HG02973 (cell line): ENCODE results near the gene H1-8.
"Not testable (repeated sequence)": the region's sequence is repeated elsewhere in the genome, so short reads cannot be mapped to it uniquely, and the experiment has no call there.

Experiments
- ATAC-seq: cut with Tn5 transposase; IDR thresholded peaks from one replicate; pipeline ENCODE4 v1.9.1; 2021; ENCODE audit warnings: moderate library complexity; ENCODE audit not compliant: unreplicated experiment

H1-8 gene

DNA sequence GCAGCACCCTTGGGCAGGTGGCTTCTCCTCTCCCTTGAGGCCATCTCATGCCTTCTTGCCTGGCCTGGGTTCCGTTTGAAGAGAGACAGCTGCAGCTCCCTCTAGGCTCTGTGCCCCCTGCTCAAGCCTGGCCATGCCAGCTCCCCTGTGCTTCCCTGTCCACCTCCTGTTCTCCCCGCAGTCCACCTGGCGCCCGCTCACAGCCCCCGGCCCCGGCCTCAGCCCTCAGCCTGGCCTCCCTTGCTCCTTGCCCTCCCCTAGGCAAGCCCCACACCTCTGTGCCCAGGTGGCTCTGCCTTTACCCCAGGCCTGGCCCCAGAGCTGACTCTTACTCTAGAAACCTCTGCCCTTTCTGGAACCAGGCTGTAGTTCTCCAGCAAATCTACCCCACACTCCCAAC is 28.4 kb upstream of the H1-8 start:
- no peak for ATAC-seq

DNA sequence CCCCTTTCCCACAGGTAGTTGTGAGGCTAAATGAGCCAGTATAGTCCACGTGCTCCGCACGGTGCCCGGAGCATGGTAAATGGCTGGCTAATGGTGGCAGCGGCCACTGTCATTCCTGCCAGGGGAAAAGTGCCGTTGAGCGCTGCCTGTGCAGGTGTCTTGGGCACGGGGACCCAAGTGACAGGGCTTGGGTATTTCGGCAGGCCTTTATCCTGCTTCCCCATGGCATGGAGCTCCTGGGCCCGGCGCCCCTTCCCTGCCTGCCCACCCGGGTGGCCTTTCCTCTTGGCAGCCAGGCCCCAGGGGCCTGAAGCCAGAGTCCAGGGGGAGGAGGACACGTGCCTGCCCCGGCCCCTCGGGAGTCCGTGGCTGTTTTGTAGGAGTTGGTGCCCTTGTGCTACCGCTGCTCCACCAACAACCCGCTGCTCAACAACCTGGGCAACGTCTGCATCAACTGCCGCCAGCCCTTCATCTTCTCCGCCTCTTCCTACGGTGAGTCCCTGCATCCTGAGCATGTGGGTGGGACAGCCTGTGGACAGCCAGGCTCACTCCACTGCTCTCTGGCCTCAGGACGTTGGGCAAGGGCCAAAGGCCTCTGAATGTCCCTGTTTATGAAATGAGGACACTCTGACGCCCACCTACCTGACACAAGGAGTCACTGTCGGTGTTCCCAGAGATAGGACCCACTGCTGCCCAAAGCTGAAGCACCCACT is 27.7 kb upstream of the H1-8 start:
- ATAC-seq: not testable (repeated sequence)

DNA sequence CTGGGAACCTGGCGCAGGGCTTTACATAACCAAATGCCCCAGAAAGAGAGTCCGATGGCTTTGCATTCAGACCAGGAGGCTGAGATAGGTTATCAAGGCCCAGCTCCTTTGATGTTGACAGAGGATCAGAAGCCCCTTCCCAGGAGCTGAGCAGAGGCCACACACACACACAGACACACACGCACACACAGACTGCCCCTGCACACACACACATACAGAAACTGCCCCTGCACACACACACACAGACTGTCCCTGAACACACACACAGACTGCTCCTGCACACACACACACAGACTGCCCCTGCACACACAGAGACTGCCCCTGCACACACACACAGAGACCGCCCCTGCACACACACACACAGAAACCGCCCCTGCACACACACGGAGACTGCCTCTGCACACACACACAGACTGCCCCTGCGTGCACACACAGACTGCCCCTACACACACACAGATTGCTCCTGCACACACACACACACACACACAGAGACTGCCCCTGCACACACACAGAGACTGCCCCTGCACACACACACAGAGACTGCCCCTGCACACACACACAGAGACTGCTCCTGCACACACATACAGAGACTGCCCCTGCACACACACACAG is 27.0 kb upstream of the H1-8 start:
- not testable (repeated sequence) for ATAC-seq

DNA sequence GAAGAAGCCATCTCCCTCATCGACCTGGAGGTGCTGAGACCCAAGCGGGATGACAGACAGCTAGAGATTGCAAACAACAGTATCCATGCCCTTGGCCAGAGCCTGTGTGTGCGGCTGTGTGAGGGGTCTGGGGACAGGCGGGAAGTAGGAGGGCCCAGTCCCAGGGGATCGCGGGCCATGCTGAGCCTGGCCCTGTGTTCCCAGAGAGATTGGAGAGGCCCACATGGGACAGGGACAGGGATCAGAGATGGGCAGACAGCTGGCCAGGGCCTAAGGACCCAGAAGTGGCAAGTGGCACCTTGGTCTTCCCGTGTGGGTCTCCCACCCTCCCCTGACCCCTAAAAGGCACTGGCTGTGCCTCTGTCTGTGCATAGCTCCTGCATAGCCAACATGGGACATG is 25.5 kb upstream of the H1-8 start:
- ATAC-seq: no peak

DNA sequence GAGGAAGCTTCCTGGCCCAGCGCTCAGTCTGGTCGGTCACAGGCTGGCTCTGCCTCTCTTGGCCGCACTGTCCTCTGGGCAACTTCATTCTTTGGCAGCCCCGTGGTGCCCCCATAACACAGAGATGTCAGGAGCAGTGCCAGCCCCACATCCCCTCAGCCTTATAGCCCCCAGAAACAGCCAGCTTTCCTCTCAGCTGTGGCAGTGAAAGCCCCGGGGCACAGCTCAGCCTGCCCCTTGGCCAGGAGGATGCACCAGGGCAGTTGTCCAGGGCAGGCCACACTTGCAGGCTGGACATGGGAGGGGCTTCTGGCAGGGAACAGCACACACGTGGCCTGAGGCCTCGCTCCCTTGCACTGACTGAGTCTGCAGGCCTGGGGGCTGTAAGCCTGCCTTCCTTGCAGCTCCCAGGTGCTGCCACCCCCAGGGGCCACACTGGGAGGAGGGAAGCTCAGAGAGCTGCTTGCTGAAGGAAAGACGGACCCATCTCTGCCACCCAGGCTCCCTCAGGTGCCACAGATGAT is 24.9 kb upstream of the H1-8 start:
- no peak for ATAC-seq

DNA sequence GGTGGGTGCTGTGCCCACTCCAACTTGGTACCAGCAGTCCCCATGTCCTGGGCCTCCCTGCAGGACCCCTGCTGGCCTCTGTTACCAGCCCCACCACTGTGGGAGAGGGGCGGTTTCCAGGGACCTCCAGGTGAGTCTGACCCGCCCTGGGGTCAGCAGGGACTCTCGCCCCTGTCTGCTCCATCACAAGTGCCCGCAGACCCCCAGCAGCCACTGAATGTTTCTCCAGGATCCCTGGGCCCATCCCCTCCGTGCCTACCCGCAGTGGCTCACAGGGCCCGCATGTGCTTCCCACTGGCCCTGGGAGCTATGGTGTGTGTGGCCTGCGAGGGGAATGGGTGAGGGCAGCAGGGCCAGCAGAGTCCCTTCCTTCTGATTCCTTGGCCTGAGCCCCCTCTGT is 24.4 kb upstream of the H1-8 start:
- no peak for ATAC-seq

DNA sequence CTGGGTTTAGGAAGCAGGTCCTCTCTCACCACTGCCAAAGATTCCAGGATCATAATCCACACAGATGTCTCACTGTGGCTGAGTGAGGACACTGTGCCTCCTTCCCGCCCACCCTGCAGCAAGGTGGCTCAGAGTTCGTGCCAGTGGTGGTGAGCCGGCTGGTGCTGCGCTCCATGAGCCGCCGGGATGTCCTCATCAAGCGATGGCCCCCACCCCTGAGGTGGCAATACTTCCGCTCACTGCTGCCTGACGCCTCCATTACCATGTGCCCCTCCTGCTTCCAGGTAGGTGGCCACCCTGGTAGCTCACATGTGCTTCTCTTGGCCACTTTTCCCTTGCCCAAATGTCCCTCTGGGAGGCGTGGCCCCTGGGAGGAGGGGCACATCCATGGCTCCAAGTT is 23.5 kb upstream of the H1-8 start:
- ATAC-seq: no peak

DNA sequence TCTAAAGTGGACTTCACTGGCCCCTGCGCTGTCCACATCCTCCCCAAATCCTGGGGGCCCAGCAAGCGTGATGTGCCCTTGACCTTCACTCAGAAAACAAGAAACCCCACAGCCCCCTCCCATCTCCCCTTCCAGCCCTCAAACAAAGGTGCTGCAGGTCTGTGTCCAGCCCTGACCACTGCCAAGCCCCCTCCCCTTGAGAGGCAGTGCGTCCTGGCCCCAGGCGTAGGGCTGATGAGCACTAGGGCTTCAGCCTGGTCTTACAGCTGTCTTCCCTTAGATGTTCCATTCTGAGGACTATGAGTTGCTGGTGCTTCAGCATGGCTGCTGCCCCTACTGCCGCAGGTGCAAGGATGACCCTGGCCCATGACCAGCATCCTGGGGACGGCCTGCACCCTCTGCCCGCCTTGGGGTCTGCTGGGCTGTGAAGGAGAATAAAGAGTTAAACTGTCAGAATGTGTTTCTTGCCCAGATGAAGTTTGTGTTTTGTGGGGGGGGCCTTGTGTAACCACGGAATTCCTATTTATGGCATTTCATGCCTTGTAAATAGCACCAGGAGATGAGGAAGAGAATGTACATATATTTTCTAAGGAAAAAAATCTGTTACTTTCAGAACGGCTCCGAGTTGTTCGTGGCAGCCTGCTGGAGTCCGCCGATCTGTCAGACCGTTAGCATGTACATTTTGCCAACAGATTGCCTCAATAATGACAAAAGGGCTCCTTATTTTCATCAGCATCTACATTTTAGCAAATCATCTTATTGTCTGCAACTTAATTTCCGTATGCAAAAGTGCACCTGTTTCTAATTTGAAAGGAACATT is 22.9 kb upstream of the H1-8 start:
- ATAC-seq: no peak

DNA sequence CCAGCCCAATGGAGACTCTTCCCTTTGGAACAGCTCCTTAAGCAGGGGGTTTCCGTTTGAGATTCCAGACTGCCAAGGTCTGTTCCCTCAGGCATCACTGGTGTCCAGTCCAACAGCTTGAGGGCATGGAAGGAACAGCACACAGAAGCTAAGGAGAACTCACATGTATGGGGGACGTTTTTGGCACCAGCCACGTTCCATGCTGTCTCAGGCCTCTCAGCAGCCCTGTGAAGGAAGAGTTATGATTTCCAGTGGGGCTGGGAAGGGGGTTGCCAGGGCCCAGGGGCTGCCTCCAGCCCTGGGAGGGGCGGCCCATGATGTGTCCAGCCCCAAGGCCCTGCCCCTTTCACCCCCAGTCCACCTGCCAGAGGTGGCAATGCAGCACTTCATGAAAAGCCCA is 22.0 kb upstream of the H1-8 start:
- ATAC-seq: no peak

DNA sequence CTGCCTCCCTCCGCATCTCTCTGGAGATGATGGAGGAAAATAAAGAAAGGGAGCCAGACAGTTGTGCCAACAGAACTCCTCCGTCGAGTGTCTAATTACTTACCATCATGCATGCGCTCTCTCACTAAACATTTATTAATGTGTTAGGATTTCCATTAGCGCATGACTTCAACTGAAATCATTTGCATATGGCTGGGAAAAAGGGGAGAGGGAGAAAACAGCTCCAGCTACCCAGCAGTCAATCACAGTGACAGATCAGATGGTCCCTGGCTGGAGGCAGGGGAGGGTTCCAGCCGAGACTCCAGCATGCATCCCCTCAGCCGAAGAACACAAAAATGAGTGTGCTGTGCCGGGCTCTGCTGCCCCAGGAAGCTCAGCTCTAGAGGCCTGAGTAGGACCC is 21.4 kb upstream of the H1-8 start:
- no peak for ATAC-seq

DNA sequence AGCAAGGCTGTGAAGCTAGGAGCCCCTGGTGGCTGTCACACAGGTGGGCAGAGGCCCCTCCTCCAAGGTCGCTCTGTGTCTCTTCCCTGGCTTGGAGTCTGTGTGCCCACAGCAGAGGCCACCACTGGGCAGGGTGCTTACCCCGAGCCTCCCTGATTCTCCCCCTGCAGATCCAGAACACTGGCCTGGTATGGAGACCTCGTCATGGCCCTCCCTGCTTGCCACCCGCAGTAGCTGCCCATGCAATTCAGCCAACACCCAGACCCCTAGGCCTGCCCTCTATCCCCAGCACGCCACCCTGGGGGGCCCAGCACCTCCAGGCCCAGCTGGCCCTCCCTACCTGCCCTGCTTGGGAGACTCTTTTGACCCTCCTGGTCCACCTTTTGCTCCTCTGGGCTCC is 20.0 kb upstream of the H1-8 start:
- ATAC-seq: no peak

DNA sequence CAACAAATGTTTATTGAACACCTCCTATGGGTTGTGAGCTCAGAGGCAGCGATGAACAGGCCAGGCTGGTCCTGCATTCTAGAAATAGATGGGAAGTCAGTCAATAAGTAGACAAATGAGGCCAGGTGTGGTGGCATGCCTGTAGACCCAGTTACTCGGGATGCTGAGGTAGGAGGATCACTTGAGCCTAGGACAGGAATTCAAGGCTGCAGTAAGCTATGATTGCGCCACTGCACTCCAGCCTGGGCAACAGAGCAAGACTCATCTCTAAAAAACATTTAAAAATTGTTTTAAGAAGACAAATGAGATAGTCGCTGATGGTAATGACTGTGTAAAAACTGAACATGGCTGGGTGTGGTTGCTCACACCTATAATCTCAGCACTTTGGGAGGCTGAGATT is 18.9 kb upstream of the H1-8 start:
- no peak for ATAC-seq

DNA sequence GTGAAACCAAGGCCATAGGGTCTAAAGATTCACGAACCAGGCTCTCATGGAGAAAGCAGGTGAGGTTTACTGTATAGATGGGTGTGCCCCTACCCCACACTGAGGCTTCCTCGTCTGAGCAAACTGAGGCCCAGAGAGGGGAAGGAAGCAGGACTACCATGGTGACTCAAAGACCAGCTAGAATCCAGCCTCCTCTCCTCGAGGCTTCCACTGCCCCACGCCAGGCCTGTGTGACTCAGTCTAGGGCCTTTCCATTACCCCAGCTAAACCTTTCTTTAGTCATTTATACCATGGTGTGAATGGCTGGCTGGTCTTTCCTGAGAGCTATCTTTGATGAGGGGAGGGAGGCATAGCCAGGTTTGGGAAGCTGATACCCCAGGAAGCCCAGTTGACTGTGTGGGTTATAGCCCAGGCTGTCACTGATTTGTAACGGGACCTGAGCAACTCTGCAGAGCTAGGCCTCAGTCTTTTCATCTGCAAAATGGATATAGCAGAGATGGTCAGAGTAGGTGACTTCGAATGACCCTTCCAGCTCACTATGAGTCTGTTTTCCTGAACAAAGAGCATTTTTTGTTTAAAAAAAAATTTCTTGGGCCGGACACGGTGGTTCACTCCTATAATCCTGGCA is 17.5 kb upstream of the H1-8 start:
- no peak for ATAC-seq

DNA sequence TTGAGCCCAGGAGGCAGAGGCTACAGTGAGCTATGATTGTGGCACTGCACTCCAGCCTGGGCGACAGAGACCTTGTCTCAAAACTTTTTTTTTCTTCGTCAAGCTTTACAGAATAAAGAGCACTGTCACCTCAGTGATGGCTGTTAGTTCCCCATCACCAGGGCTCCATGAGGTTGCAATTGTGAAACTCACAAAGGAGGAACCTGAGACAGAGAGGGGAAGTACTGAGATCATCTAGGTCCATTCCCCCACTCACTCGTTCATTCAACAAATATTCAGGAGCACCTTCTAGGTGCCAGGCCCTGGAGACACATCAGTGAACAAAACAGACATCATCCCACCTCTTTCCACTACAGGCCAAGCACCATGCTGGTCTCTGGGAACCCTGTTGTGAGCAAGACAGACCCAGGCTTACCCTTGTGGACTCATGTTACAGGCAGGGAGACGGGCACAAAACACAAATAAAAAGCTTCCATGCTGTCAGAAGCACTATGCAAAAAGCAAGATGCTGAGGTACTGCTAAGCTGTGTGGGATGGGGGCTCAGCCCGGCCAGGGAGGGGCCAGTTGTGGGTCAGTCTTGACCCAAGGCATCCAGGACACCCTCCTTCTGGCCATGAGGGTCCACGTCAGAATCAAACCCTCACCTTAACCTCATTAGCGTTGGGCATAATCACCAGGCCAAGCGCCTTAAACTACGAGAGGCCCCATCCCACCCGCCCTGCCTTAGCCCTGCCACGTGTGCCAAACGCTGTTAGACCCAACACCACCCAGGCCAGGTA is 16.7 kb upstream of the H1-8 start:
- peak; percentile 79 for ATAC-seq

DNA sequence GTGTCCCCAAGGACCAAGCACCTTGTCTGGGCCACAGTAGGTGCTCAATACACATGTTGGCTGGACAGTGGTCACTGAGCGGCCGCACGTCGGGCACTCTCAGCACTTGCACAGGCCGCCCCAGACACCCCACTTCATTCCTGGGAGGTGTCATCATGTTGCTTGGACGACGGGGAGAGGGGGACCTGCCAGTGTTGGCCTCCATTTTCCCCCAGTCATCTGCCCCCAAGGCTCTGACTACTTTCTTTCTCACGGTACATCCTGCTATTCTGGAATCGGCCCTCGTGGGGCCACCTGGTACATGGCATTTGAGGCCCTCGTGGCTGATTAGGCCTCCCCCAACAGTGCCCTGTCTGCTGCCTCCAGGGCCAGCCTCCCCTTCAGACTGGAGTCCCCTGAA is 15.7 kb upstream of the H1-8 start:
- ATAC-seq: no peak

DNA sequence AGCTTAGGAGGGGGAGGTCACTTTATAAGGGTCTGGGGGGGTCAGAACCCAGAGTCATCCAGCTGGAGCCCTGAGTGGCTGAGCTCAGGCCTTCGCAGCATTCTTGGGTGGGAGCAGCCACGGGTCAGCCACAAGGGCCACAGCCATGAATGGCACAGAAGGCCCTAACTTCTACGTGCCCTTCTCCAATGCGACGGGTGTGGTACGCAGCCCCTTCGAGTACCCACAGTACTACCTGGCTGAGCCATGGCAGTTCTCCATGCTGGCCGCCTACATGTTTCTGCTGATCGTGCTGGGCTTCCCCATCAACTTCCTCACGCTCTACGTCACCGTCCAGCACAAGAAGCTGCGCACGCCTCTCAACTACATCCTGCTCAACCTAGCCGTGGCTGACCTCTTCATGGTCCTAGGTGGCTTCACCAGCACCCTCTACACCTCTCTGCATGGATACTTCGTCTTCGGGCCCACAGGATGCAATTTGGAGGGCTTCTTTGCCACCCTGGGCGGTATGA is 14.3 kb upstream of the H1-8 start, which contains the start of gene RHO:
Gene RHO, plus strand, starts transcription at position 51 of the 512 bp plus-strand sequence. Its CDS starts 95 bp downstream, at position 146.
- ATAC-seq: no peak

DNA sequence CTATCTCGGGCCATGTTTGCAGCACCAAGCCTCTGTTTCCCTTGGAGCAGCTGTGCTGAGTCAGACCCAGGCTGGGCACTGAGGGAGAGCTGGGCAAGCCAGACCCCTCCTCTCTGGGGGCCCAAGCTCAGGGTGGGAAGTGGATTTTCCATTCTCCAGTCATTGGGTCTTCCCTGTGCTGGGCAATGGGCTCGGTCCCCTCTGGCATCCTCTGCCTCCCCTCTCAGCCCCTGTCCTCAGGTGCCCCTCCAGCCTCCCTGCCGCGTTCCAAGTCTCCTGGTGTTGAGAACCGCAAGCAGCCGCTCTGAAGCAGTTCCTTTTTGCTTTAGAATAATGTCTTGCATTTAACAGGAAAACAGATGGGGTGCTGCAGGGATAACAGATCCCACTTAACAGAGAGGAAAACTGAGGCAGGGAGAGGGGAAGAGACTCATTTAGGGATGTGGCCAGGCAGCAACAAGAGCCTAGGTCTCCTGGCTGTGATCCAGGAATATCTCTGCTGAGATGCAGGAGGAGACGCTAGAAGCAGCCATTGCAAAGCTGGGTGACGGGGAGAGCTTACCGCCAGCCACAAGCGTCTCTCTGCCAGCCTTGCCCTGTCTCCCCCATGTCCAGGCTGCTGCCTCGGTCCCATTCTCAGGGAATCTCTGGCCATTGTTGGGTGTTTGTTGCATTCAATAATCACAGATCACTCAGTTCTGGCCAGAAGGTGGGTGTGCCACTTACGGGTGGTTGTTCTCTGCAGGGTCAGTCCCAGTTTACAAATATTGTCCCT is 13.4 kb upstream of the H1-8 start:
- no peak for ATAC-seq

DNA sequence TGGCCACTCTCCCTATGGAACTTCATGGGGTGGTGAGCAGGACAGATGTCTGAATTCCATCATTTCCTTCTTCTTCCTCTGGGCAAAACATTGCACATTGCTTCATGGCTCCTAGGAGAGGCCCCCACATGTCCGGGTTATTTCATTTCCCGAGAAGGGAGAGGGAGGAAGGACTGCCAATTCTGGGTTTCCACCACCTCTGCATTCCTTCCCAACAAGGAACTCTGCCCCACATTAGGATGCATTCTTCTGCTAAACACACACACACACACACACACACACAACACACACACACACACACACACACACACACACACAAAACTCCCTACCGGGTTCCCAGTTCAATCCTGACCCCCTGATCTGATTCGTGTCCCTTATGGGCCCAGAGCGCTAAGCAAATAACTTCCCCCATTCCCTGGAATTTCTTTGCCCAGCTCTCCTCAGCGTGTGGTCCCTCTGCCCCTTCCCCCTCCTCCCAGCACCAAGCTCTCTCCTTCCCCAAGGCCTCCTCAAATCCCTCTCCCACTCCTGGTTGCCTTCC is 12.7 kb upstream of the H1-8 start:
- ATAC-seq: no peak

DNA sequence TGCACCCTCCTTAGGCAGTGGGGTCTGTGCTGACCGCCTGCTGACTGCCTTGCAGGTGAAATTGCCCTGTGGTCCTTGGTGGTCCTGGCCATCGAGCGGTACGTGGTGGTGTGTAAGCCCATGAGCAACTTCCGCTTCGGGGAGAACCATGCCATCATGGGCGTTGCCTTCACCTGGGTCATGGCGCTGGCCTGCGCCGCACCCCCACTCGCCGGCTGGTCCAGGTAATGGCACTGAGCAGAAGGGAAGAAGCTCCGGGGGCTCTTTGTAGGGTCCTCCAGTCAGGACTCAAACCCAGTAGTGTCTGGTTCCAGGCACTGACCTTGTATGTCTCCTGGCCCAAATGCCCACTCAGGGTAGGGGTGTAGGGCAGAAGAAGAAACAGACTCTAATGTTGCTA is 12.2 kb upstream of the H1-8 start:
- no peak for ATAC-seq
